RWPE1 (cell line): ENCODE data around the gene XAGE2.

Experiments
- CTCF ChIA-PET: fragments of 350-600 bp; sonication (Branson Sonifier 250); formaldehyde crosslinking; extraction: SDS; loops from one replicate; lab custom pipeline; 2021; lab: Yijun Ruan, JAX
- POLR2A ChIA-PET: fragments of 400-600 bp; formaldehyde crosslinking; extraction: SDS; loops from one replicate; lab custom pipeline; 2020; ENCODE audit warnings: antibody characterized with exemption; ENCODE audit not compliant: low non-redundant PET; lab: Yijun Ruan, JAX
- DNase-seq: peaks from one replicate; pipeline ENCODE4 v3.0.0; 2012; ENCODE audit warnings: low spot score
- H3K27ac ChIP-seq: fragments of 450-650 bp; 2 replicates; pipeline ENCODE4 v1.5.1; 2017
- TF ChIP-seq, protein P1 (sequence below): fragments of 450-650 bp; conservative IDR thresholded peaks from 2 replicates; pipeline ENCODE4 v1.5.1; 2017; ENCODE audit warnings: low read depth, mild to moderate bottlenecking

Gene XAGE2

DNA sequence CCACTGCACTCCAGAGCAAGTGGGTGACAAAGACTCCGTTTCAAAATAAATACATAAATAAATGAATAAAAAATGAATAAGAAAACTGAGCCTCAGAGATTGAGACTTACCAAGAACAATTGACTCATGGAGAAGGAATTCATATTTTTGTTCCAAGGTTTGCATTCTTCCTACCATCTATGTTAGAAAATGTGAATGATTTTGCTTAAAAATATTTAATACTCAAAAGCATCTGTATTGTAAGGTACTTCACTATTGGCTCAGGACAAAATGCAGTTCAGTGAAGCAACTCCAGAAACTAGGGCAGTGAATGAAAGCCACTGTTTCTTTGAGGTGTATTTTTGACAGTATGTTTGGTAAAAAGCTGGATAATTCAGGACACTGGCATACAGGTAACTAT is 54.1 kb downstream of the XAGE2 start:
- ChIA-PET POLR2A (no interaction called here), CTCF (no interaction called here)
- no peak overlapping the region for H3K27ac ChIP-seq
- DNase-seq = no peak
- TF ChIP-seq, protein P1, sequence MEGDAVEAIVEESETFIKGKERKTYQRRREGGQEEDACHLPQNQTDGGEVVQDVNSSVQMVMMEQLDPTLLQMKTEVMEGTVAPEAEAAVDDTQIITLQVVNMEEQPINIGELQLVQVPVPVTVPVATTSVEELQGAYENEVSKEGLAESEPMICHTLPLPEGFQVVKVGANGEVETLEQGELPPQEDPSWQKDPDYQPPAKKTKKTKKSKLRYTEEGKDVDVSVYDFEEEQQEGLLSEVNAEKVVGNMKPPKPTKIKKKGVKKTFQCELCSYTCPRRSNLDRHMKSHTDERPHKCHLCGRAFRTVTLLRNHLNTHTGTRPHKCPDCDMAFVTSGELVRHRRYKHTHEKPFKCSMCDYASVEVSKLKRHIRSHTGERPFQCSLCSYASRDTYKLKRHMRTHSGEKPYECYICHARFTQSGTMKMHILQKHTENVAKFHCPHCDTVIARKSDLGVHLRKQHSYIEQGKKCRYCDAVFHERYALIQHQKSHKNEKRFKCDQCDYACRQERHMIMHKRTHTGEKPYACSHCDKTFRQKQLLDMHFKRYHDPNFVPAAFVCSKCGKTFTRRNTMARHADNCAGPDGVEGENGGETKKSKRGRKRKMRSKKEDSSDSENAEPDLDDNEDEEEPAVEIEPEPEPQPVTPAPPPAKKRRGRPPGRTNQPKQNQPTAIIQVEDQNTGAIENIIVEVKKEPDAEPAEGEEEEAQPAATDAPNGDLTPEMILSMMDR = no peak

DNA sequence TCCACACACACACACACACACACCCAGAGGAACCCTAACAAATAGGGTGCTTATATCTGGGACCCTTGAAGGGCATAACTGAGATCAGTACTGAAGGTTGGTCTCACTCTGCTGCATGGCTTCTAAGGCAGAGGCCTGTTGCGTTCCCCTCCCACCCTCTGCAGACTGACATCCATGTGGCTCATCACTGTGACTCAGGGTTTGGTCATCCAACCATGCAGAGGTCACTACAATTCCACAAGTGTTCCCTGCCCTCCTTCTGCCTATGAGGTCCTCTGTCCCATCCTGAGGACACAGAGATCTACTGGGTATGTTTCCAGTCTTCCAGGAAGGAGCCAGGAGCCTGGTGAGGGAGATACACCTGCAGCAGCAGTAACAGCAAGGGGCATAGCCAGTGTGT is 55.8 kb downstream of the XAGE2 start:
- DNase-seq = no peak
- TF ChIP-seq, protein P1 = no peak
- ChIA-PET CTCF (no interaction called here), POLR2A (no interaction called here)
- H3K27ac ChIP-seq = no peak overlapping the region
